ENCODE results near the gene ADAP1.
A peak's percentile ranks its signal among the peaks of the same experiment; 100 is the strongest.

ADAP1 gene

GRCh38 chr7:919924-920341, 34.5 kb downstream of the ADAP1 start:
- no peak for DNase-seq

- DNase-seq, result no peak
Observed at GRCh38 chr7:919114-919442, 35.4 kb downstream of the ADAP1 start.

GRCh38 chr7:918441-919113, 35.9 kb downstream of the ADAP1 start:
- no peak for DNase-seq

GRCh38 chr7:918118-918425, 36.4 kb downstream of the ADAP1 start:
- no peak for DNase-seq

- no peak for DNase-seq
Observed at GRCh38 chr7:917255-918117, 37.0 kb downstream of the ADAP1 start.

GRCh38 chr7:916291-916941, 38.1 kb downstream of the ADAP1 start:
- no peak for DNase-seq

- DNase-seq, result no peak
Observed at GRCh38 chr7:915291-916218, 38.9 kb downstream of the ADAP1 start.

- DNase-seq, result no peak
Observed at GRCh38 chr7:914521-915194, 39.8 kb downstream of the ADAP1 start.

- DNase-seq, result no peak
Observed at GRCh38 chr7:913736-914520, 40.6 kb downstream of the ADAP1 start.

GRCh38 chr7:911791-912480, 42.5 kb downstream of the ADAP1 start:
- no peak for DNase-seq

GRCh38 chr7:910931-911431, 43.5 kb downstream of the ADAP1 start:
- no peak for DNase-seq

- DNase-seq, result no peak
Observed at GRCh38 chr7:910441-910861, 44.0 kb downstream of the ADAP1 start.

GRCh38 chr7:909358-910329, 44.8 kb downstream of the ADAP1 start:
- peak; percentile 26 to 34 for DNase-seq

- peak; percentile 27 to 36 for DNase-seq
Observed at GRCh38 chr7:908591-909357, 45.7 kb downstream of the ADAP1 start.

- no peak for DNase-seq
Observed at GRCh38 chr7:908159-908581, 46.3 kb downstream of the ADAP1 start.

GRCh38 chr7:907158-907980, 47.1 kb downstream of the ADAP1 start:
- DNase-seq, result peak in 1 of 2 experiments; percentile 2

- DNase-seq, result no peak
Observed at GRCh38 chr7:906776-907157, 47.7 kb downstream of the ADAP1 start.

GRCh38 chr7:904847-905246, 49.6 kb downstream of the ADAP1 start:
- DNase-seq, result no peak
